Calu3 (cell line): Measurements from ENCODE around the gene SNU13. TPM values are rescaled to one million over a fixed set of nuclear protein-coding genes. Genes with fewer than 3 reads are reported as not detected.
"Not testable (repeated sequence)": the region's sequence is repeated elsewhere in the genome, so short reads cannot be mapped to it uniquely, and the experiment has no call there.

Experiments
- BruUV-seq: library from RNA; stranded (reverse); fragments of 400-500 nt; replicated peaks from 2 replicates; lab custom pipeline; 2021; lab: Mats Ljungman, UMichigan
- CTCF ChIA-PET: fragments of 300-600 bp; sonication (Branson Sonifier 250); formaldehyde crosslinking; loops from one replicate; lab custom pipeline; 2022; ENCODE audit warnings: antibody characterized with exemption; lab: Charles Lee
- DNase-seq: peaks from one replicate; pipeline ENCODE4 v3.0.0; 2022
- H3K27ac Mint-ChIP-seq: one replicate; pipeline ENCODE4 v1.8.0; 2022; ENCODE audit warnings: mixed read lengths; ENCODE audit not compliant: unreplicated experiment
- H3K27me3 Mint-ChIP-seq: one replicate; pipeline ENCODE4 v1.8.0; 2022; ENCODE audit warnings: mixed read lengths; ENCODE audit not compliant: unreplicated experiment
- H3K36me3 Mint-ChIP-seq: one replicate; pipeline ENCODE4 v1.8.0; 2022; ENCODE audit warnings: mild to moderate bottlenecking, moderate library complexity, mixed read lengths; ENCODE audit not compliant: insufficient read depth, unreplicated experiment
- H3K4me1 Mint-ChIP-seq: one replicate; pipeline ENCODE4 v1.8.0; 2022; ENCODE audit warnings: mild to moderate bottlenecking, low read depth, mixed read lengths; ENCODE audit not compliant: unreplicated experiment
- H3K4me3 Mint-ChIP-seq: one replicate; pipeline ENCODE4 v1.8.0; 2022; ENCODE audit warnings: mild to moderate bottlenecking, low read depth, moderate library complexity, mixed read lengths; ENCODE audit not compliant: unreplicated experiment
- H3K9me3 Mint-ChIP-seq: one replicate; pipeline ENCODE4 v1.8.0; 2022; ENCODE audit warnings: low read depth, mixed read lengths; ENCODE audit not compliant: unreplicated experiment
- CTCF ChIP-seq: fragments of 200-600 bp; IDR thresholded peaks from one replicate; pipeline ENCODE4 v1.8.0; 2022; ENCODE audit warnings: antibody characterized with exemption; ENCODE audit not compliant: unreplicated experiment
- intact Hi-C: fragments of 100-400 bp; cut with micrococcal nuclease; formaldehyde crosslinking; loops from one replicate; pipeline ENCODE4 v1.10.0; 2022; ENCODE audit not compliant: unreplicated experiment
- total RNA-seq: library from RNA; stranded (reverse); gene quantifications from 2 replicates; pipeline ENCODE4 v1.2.3, GENCODE V29; 2022

Gene SNU13
- total RNA-seq, 1 experiment from 2014 or later, result 213 TPM

GRCh38 chr22:41696703-41697102 lies 8.0 kb upstream of the SNU13 start:
- intact Hi-C loops, result loop anchor here (1.0 kb wide), 1 partner anchor 245 kb away; no protein-coding TSS in a partner anchor
- TF ChIP-seq CTCF, result no peak
- CTCF ChIA-PET, result interaction anchor here (0.5 to 2.6 kb wide), 19 partner anchors 8 to 918 kb away, joined by 3 to 25 read pairs (median 8); partner anchors contain the start of genes CCDC134, POLDIP3, SNU13 and SREBF2
- DNase-seq, result no peak
- Mint-ChIP-seq H3K27me3 (no peaks in the 10 kb centered on the region), H3K4me1 (no peaks in the 10 kb centered on the region), H3K27ac (peak overlapping the region; percentile 60), H3K4me3 (peak overlapping the region; percentile 55), H3K9me3 (no peaks in the 10 kb centered on the region), H3K36me3 (peaks cover 5% of the 10 kb centered on the region)
- no TSS peak for BruUV-seq

DNA sequence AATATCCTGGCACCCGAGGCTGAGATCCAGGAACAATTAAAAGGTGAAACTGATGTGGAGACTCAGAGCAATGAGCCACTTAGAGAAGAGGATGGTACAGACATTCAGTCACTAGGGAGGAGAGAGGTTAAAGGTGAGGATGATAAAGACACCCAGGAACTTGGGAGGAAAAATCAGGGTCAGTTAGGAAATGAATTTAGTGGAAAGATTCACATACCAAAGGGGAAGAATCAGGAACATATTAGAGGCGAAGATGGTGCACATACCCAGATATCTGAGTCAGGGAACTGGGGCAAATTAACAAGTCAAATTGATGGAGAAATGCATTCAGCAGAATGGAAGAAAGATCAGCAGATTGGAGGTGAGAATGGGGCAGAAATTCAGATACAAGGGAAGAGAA lies 6.5 kb upstream of the SNU13 start:
- intact Hi-C loops, result no loop called here
- no peak for DNase-seq
- Mint-ChIP-seq H3K9me3 (no peaks in the 10 kb centered on the region), H3K27me3 (no peaks in the 10 kb centered on the region), H3K36me3 (peaks cover 5% of the 10 kb centered on the region), H3K4me1 (no peaks in the 10 kb centered on the region), H3K27ac (no peak overlapping the region), H3K4me3 (no peak overlapping the region)
- TF ChIP-seq CTCF, result no peak
- BruUV-seq, result no TSS peak
- CTCF ChIA-PET, result no interaction called here

GRCh38 chr22:41690476-41690875 lies 1.8 kb upstream of the SNU13 start:
- Mint-ChIP-seq H3K9me3 (no peaks in the 10 kb centered on the region), H3K4me1 (no peaks in the 10 kb centered on the region), H3K4me3 (no peak overlapping the region), H3K27me3 (no peaks in the 10 kb centered on the region), H3K36me3 (peaks cover 25% of the 10 kb centered on the region), H3K27ac (no peak overlapping the region)
- BruUV-seq, result no TSS peak
- CTCF ChIA-PET, result no interaction called here
- no peak for TF ChIP-seq CTCF
- no peak for DNase-seq
- intact Hi-C loops, result no loop called here

DNA sequence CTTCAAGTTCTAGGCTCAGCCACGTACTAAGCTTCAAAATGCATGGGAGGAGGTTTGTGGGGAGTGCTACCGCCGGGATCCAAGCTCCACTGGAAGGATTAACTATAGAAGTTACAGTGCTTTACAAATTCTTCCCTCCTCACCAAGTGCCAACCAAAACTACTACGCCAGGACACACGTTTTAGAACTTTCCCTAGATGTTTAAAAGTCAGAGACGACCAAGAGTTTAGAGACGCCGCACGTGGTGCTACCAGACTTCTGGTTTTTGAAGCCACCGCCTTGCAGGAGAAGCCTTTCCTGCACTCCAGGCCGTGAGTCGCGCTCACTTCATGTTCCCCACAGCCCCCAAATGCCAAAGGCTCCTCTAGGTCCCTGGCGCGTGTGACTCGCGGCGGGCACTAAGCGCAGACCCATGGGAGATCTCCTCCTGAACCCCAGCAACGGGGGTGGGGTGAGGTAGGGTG lies 734 bp downstream of the SNU13 start:
- intact Hi-C loops, result no loop called here
- Mint-ChIP-seq H3K36me3 (peaks cover 30% of the 10 kb centered on the region), H3K4me1 (no peaks in the 10 kb centered on the region), H3K27ac (peak overlapping the region; percentile 86), H3K9me3 (no peaks in the 10 kb centered on the region), H3K4me3 (peak overlapping the region; percentile 86), H3K27me3 (no peaks in the 10 kb centered on the region)
- no peak for DNase-seq
- CTCF ChIA-PET, result interaction anchor here (0.7 to 2.1 kb wide), 4 partner anchors 10 to 73 kb away, joined by 3 to 13 read pairs (median 3); no protein-coding TSS in a partner anchor
- BruUV-seq, result TSS peak; percentile 73
- no peak for TF ChIP-seq CTCF

- BruUV-seq, DNase-seq, H3K27ac Mint-ChIP-seq, intact Hi-C loops, H3K9me3 Mint-ChIP-seq, H3K4me1 Mint-ChIP-seq, H3K27me3 Mint-ChIP-seq, CTCF ChIA-PET: not testable (repeated sequence)
- Mint-ChIP-seq H3K4me3 (peak overlapping the region; percentile 86), H3K36me3 (peaks cover 40% of the 10 kb centered on the region)
These were observed 1.8 kb downstream of the SNU13 start for GRCh38 chr22:41686890-41687289.
